Fibroblast of skin of right biceps (primary cell): ENCODE data around the gene RPAP3.
A peak's percentile ranks its signal among the peaks of the same experiment; 100 is the strongest.

Source experiments
- DNase-seq: peaks from one replicate; pipeline ENCODE4 v3.0.0-alpha.2; 2013

RPAP3 gene

GRCh38 chr12:47705566-47706425, at the start of gene RPAP3:
RPAP3 (minus strand) TSS chr12:47706030; CDS start chr12:47702840, 3,190 bp downstream.
- peak; percentile 93 for DNase-seq

DNA sequence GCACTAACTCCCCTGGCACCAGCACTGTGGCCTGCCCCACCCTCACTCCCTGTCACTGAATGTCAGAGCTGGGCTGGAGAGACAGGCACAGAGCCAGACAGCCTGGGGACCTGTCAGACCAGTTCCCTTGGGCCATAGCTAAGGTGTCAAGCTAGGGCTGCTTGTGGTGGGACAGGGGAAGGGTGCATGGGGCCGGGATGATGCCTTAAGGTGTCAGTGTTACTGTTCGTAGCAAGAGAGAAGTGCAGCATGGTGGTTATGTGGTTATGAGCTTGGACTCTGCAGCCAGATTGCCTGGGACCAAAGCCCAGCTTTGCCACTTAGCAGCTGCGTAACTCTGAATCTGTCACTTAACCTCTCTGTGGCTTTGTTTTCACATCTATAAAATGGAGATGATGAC, 49.1 kb upstream of the RPAP3 start:
- no peak for DNase-seq

- DNase-seq, result no peak
Observed at GRCh38 chr12:47754126-47754525, 48.3 kb upstream of the RPAP3 start.

DNA sequence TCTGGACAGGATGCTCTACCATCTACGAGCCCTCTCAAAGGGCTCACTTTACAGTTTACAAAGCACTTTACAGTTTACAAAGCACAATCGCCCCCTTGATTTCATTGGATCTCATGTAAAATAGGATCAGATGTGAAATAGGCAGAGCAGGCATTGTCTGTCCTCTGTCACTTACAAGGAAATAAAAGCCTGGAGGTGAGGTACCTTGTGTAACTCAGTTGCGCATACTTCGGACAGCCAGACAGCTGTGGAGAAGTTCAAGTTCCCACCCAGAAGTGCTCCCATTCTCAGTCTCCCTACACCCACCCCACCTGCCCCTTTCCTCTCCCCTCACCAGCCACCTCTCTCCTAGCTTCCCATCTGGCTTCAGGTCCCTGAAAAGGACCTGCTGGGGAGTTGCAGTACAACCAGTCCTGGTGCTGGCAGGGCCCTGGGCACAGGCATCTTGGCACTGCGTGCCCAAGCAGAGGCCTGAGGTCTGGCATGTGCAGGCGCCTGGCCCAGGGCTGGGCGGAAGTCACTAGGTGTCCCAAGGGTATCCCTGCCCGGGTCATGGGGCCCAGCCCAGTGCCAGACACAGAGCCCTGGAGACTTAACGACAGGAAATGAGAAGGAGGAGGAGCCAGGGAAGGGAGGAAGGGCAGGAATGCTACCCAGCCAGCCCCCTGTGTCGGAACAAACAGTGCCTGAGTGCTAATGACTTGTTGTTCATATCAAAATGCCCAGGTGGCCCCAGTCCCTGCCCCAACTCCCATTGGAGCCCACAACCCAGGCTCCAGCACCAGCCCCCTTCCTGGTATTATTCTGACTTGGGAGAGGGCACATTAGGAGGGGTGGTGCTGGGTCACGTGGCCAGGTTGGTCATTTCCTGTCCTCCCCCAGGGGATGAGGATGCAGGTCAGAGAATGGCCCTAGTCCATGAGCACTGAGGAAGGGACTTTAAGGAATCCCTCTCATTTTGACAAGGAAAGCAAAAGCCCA, 47.5 kb upstream of the RPAP3 start:
- peak; percentile 27 for DNase-seq

DNA sequence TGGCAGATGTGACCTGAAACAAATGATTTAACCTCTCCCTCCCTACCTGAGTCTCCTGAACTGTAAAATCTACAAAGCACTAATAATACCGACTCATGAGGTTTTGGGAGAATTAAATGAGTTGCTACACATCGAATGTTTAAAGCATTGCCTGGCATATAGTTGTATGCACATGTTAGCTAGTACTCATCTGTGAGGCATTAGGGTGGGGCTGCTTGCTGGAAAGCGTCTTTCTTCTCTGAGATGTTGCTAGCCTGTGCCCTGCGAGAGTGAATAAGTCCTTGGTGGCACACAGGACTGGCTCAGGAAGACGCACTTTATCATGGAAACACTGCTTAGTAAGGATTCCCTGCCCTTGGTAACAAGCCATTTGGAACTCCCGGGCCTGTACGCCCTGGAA, 46.7 kb upstream of the RPAP3 start:
- DNase-seq, result peak; percentile 45

DNA sequence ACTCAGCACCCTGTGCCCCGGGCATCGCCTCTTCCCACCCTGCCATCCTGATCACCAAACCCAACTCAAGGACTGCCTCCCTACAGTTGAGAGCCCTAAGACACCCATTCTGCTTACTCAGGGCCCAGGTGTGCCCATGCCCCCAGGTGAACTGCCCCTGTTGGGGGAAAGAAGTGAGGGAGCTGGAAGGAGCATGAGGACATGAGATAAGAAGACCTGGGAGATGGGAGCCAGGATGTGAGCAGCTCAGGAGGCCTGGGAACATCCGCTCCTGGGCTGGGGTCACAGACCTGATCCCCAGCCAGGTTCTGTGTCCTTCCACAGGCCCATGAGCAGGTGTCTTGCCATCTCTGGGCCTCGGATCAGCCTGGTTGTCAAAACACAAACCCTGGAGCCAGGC, 46.3 kb upstream of the RPAP3 start:
- no peak for DNase-seq

- DNase-seq, result no peak
Observed at GRCh38 chr12:47751561-47751960, 45.7 kb upstream of the RPAP3 start.

- no peak for DNase-seq
Observed at GRCh38 chr12:47750916-47751470, 45.2 kb upstream of the RPAP3 start.

DNA sequence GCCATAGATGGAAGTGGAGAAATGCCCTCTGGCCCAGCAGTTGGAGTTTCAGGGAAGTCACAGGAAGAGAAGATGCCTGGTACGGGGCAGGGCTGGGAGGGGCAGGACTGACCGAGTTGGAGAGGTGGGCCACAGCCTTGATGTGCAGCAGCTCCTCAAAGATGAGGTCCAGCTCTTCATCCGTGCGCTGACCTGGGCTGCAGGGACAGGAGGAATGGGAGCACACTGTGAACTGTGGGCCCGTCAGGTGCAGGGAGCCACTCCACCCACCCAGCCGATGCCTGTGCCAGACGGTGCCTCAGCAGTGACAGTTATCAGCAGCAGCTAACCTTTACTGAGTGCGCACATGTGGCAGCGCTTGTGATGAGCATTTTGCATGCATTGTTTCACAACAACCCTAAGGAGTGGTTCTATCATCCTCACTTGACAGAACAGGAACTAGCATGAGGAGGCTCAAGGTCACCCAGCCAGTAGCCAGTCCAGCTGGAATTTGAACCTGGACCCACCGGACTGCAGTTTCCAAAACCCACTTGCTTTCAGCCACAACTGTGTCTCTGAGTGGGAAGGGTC, 44.5 kb upstream of the RPAP3 start:
- DNase-seq, result no peak

GRCh38 chr12:47748899-47749298, 43.1 kb upstream of the RPAP3 start:
- DNase-seq, result no peak

GRCh38 chr12:47748507-47748828, 42.6 kb upstream of the RPAP3 start:
- DNase-seq, result no peak

GRCh38 chr12:47747596-47748506, 42.0 kb upstream of the RPAP3 start:
- no peak for DNase-seq

- DNase-seq, result no peak
Observed at GRCh38 chr12:47747126-47747525, 41.3 kb upstream of the RPAP3 start.

- no peak for DNase-seq
Observed at GRCh38 chr12:47746523-47746922, 40.7 kb upstream of the RPAP3 start.

- no peak for DNase-seq
Observed at GRCh38 chr12:47746073-47746472, 40.2 kb upstream of the RPAP3 start.

- DNase-seq, result no peak
Observed at GRCh38 chr12:47745485-47746041, 39.7 kb upstream of the RPAP3 start.

DNA sequence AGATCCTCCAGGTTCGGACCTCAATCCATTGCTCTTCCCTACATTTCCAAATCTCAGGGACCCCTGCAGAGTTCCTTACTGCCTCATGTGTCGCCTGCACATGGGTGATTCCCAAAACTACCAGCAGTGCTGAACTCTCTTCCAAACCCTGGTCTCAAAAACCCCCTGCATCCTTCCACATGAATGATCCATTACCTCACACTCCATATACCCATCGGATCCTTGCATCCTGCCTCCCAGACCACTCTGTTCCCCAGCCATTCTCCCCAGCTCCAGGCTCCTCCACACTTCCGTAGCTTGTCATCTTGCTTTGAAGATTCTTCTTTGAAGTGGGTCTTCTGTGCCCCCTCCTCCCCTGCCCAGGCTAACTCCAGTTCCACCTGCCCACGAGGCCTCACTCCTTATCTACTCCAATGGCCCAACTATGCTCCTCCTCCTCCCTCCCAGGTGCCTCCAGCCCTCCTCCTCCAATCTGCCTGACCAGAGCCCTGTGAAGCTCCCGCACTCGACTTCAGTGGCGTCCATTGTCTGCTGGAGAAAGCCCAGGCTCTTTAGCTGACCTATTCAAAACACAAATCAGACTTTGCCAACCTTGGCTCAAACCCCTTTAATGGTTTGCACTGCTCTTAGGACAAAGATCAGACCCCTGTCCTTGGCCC, 39.1 kb upstream of the RPAP3 start:
- DNase-seq, result no peak

GRCh38 chr12:47744005-47744651, 38.3 kb upstream of the RPAP3 start:
- DNase-seq, result no peak

DNA sequence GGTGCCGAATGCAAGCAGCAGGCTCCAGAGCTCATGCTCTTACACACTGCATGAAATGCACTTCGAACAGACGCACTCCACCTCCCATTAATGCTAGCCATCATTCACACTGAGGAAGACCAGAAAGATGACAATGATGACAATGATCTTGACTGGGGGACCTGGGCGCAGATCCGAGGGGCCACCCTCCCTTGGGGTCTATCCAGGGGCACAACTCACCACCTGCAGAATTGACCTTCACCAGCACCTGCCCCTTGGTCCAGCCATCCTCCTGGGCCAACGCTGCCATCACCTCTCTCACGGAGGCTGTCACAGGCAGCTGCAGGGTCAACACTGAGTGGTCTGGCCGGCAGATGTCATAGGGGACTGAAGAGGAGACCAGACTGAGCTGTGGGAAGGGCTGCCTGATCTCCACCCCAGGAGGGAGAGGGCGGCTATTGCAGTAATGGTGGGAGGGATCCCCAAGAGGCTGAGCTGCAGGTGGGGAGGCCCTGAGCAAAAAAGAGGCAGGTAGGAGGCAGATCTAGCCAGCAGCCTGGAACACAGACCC, 37.6 kb upstream of the RPAP3 start:
- DNase-seq, result no peak

DNA sequence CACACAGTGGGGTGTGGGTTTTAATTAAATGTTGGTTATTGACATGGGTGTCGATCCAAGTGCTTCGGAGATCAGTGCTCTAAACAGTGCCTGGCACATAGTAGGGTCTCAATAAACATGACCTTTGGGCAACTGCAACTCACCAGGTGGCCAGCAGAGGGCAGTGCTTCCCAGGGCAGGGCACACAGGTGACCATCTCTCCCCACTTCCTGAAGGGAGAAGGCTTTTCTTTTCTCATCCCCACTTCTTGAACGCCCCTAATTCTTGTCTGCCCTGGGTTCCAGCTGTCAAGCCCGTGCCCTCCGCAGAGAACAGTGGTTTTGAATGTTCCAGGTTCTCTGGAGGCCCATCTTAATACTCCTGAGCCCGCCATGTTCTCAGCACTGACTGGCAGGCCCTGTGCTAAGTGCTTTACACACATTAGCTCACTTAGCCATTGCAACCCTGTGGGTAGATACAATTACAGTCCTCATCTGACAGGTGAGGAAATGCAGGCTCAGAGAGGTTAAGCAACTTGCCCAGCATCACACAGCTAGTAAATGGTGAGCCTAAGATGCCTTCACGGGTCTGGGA, 36.5 kb upstream of the RPAP3 start:
- DNase-seq, result peak; percentile 31
